MV-4-11 (cell line): ENCODE data around the gene RASSF8.

ENCODE experiments used
- DNase-seq: peaks from one replicate; lab custom pipeline; 2025; lab: John Stamatoyannopoulos, UW

The RASSF8 gene

GRCh38 chr12:25958428-25959070, at the start of gene RASSF8:
TSS of gene RASSF8 (plus strand) at chr12:25958682. CDS start at chr12:26055344, 96,662 bp downstream.
- no peak for DNase-seq

- DNase-seq: no peak
Observed at GRCh38 chr12:25914551-25914950, 43.9 kb upstream of the RASSF8 start.

GRCh38 chr12:25924491-25925001, 33.9 kb upstream of the RASSF8 start:
- no peak for DNase-seq

GRCh38 chr12:25925064-25925463, 33.4 kb upstream of the RASSF8 start:
- peak; percentile 27 for DNase-seq

- no peak for DNase-seq
Observed at GRCh38 chr12:25926536-25926935, 31.9 kb upstream of the RASSF8 start.

- DNase-seq: no peak
Observed at GRCh38 chr12:25929142-25929541, 29.3 kb upstream of the RASSF8 start.

GRCh38 chr12:25932971-25933370, 25.5 kb upstream of the RASSF8 start:
- no peak for DNase-seq

- no peak for DNase-seq
Observed at GRCh38 chr12:25934456-25934855, 24.0 kb upstream of the RASSF8 start.

- DNase-seq: no peak
Observed at GRCh38 chr12:25935355-25936144, 22.9 kb upstream of the RASSF8 start.

- no peak for DNase-seq
Observed at GRCh38 chr12:25937096-25937495, 21.4 kb upstream of the RASSF8 start.

GRCh38 chr12:25938581-25938980, 19.9 kb upstream of the RASSF8 start:
- no peak for DNase-seq

GRCh38 chr12:25939606-25940005, 18.9 kb upstream of the RASSF8 start:
- no peak for DNase-seq

- peak; percentile 36 for DNase-seq
Observed at GRCh38 chr12:25940886-25941285, 17.6 kb upstream of the RASSF8 start.

- DNase-seq: no peak
Observed at GRCh38 chr12:25942709-25943108, 15.8 kb upstream of the RASSF8 start.

- DNase-seq: no peak
Observed at GRCh38 chr12:25943940-25944339, 14.5 kb upstream of the RASSF8 start.

- no peak for DNase-seq
Observed at GRCh38 chr12:25949343-25949742, 9.1 kb upstream of the RASSF8 start.

- no peak for DNase-seq
Observed at GRCh38 chr12:25950329-25951115, 8.0 kb upstream of the RASSF8 start.

GRCh38 chr12:25957793-25958427, 572 bp upstream of the RASSF8 start:
- no peak for DNase-seq

- DNase-seq: no peak
Observed at GRCh38 chr12:25959071-25959961, 834 bp downstream of the RASSF8 start.

- DNase-seq: peak; percentile 48
Observed at GRCh38 chr12:25960143-25960542, 1.7 kb downstream of the RASSF8 start.

GRCh38 chr12:25960961-25961360, 2.5 kb downstream of the RASSF8 start:
- no peak for DNase-seq
